ENCODE results near the gene PRR15. TPM values are rescaled to one million over a fixed set of nuclear protein-coding genes. Genes with fewer than 3 reads are reported as not detected.

Gene PRR15
- total RNA-seq, 4 donors from 2014 or later = 0.42 to 6.6 (median 4.8) TPM; not detected in 1

DNA sequence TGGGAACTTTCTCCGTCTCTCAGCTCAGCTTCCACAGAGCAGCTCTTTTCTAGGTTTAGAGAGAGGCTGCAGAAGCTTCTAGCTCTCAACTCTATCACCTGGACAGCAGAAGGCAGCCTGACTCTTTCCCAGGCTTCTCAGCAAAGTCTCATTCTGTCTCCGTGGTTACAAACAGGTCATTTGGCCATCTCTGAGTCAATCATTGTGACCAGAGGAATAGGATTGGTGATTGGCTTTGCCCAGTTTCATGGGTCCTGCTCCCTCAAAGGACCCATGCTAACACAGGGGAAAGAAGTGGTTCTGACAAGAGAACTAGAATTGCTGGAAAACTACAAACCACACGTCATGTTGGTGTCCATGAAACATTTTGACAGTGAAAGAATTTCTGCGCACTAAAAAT, 43.6 kb downstream of the PRR15 start:
- H3K27me3 ChIP-seq = no peaks in the 10 kb centered on the region
- no peak for DNase-seq (ENCODE audit: low spot score in 2 of 2)
- no peaks in the 10 kb centered on the region for H3K9me3 ChIP-seq

DNA sequence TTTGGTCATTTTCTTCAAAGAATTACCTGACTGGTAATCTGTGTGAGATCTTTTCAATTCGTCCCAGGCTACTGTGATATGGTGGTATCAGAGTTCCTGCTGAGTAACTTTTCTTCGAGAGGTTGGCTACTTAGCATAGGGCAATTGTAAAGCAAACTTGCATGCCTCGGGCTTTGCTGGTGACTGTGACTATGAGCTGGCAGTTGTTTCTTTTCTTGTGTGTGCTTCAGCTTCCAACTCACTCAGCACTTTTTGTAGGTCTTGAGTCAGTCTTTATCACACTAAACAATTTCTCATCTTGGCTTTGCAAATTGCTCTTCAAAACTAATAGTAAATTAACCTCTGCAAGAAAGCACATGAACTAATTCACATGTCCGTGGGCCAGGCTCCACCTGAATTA, 44.3 kb downstream of the PRR15 start:
- H3K27me3 ChIP-seq = no peaks in the 10 kb centered on the region
- H3K36me3 ChIP-seq = no peaks in the 10 kb centered on the region
- TF ChIP-seq, protein P1, sequence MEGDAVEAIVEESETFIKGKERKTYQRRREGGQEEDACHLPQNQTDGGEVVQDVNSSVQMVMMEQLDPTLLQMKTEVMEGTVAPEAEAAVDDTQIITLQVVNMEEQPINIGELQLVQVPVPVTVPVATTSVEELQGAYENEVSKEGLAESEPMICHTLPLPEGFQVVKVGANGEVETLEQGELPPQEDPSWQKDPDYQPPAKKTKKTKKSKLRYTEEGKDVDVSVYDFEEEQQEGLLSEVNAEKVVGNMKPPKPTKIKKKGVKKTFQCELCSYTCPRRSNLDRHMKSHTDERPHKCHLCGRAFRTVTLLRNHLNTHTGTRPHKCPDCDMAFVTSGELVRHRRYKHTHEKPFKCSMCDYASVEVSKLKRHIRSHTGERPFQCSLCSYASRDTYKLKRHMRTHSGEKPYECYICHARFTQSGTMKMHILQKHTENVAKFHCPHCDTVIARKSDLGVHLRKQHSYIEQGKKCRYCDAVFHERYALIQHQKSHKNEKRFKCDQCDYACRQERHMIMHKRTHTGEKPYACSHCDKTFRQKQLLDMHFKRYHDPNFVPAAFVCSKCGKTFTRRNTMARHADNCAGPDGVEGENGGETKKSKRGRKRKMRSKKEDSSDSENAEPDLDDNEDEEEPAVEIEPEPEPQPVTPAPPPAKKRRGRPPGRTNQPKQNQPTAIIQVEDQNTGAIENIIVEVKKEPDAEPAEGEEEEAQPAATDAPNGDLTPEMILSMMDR (IDR thresholded peaks at IDR 0.05) = no peak
- no peak for TF ChIP-seq POLR2A (IDR thresholded peaks at IDR 0.05)
- no peak for TF ChIP-seq EP300 (IDR thresholded peaks at IDR 0.05)
- peaks cover 0 to 11% (median 0%) of the 10 kb centered on the region in 4 donors for H3K4me1 ChIP-seq
- H3K27ac ChIP-seq = no peak overlapping the region
- no peaks in the 10 kb centered on the region for H3K9me3 ChIP-seq
- no peak for DNase-seq (ENCODE audit: low spot score in 2 of 2)
- no peak overlapping the region for H3K4me3 ChIP-seq
- WGBS, 2 donors = 72 to 76% methylated on average over 4 of the region's 4 CpGs

More for the DNA sequence above, 43.6 kb downstream of the PRR15 start:
- no peak for TF ChIP-seq EP300 (IDR thresholded peaks at IDR 0.05)
- TF ChIP-seq, protein P1 (IDR thresholded peaks at IDR 0.05) = no peak
- TF ChIP-seq POLR2A (IDR thresholded peaks at IDR 0.05) = no peak
- H3K36me3 ChIP-seq = no peaks in the 10 kb centered on the region
- peaks cover 0 to 11% (median 0%) of the 10 kb centered on the region in 4 donors for H3K4me1 ChIP-seq
- no peak overlapping the region for H3K27ac ChIP-seq
- H3K4me3 ChIP-seq = no peak overlapping the region
- 93 to 95% methylated on average over 4 of the region's 4 CpGs for WGBS, 2 donors

DNA sequence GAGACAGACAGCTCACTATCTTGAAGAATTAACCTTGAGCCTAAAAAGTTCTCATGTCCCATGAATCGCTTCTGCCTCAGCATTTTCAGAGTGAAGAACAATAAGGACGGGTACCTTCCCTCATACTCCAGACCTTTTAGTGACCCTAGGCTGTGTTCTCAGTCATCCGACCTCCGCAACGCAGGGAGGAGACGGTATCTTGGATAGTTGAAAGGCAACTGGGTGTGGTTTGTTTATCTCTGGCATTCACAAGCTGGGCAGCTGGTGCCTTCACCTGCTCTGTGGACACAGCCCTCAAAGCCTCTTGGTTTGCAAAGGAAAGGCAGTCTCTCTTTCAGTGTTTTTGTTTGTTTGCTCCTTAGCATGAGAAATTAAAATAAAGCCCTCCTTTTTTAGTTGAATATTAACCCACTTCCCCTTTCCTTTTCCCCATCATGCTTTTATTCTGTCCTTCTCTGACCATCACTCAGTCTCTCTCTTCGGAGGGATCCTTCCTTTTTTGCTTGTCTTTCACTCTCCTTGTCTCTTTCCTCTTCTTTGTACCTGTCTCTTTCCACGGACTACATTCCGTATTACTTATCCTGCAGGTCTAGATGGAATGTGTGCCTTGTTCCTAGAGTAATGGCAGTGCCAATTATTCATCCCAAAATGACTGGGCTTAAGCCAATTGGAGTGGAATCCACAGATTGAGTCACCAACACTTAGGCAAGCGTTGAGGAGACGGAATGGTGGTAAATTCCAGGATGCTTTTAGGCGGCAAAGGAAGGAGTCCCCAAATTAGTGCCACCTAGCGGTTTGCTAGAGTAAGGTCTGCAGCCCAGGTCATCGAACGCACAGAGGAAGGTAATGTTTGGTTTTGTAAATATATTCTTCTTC, 45.8 kb downstream of the PRR15 start:
- peaks cover 0 to 11% (median 0%) of the 10 kb centered on the region in 4 donors for H3K4me1 ChIP-seq
- no peak overlapping the region for H3K27ac ChIP-seq
- H3K9me3 ChIP-seq = no peaks in the 10 kb centered on the region
- H3K27me3 ChIP-seq = no peaks in the 10 kb centered on the region
- no peak for TF ChIP-seq POLR2A (IDR thresholded peaks at IDR 0.05)
- TF ChIP-seq, protein P1 (IDR thresholded peaks at IDR 0.05) = peak in 4 of 5 experiments; percentile 10 to 28 (median 26)
- H3K36me3 ChIP-seq = no peaks in the 10 kb centered on the region
- no peak overlapping the region for H3K4me3 ChIP-seq
- DNase-seq (ENCODE audit: low spot score in 2 of 2) = no peak
- WGBS, 2 donors = 64 to 66% methylated on average over 15 of the region's 15 CpGs

DNA sequence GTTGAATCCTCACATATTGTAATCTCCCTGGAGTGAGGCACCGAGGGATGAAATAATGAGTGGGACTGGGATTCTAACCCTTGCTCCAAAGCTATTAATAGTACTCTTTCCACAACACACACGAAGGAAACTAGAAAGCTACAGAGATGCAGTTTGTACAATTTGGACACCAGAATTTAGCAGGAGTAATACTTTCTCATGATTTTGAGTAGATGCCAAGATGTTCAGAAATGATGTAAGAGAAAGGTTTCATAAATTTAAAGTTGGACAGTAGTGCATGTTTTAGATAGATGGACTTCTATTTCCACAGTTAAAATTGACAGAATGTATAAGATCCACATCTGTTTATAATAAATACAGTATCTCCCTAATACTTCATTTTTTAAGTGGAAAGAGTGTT, 46.5 kb downstream of the PRR15 start:
- Histone ChIP-seq H3K27ac (no peak overlapping the region), H3K4me1 (peaks cover 0 to 11% (median 0%) of the 10 kb centered on the region in 4 donors), H3K36me3 (no peaks in the 10 kb centered on the region), H3K27me3 (no peaks in the 10 kb centered on the region), H3K9me3 (no peaks in the 10 kb centered on the region), H3K4me3 (no peak overlapping the region)
- WGBS, 2 donors = 36 to 42% methylated on average over 2 of the region's 2 CpGs
- TF ChIP-seq, protein P1 (IDR thresholded peaks at IDR 0.05) = no peak
- no peak for TF ChIP-seq EP300 (IDR thresholded peaks at IDR 0.05)
- DNase-seq (ENCODE audit: low spot score in 2 of 2) = no peak

DNA sequence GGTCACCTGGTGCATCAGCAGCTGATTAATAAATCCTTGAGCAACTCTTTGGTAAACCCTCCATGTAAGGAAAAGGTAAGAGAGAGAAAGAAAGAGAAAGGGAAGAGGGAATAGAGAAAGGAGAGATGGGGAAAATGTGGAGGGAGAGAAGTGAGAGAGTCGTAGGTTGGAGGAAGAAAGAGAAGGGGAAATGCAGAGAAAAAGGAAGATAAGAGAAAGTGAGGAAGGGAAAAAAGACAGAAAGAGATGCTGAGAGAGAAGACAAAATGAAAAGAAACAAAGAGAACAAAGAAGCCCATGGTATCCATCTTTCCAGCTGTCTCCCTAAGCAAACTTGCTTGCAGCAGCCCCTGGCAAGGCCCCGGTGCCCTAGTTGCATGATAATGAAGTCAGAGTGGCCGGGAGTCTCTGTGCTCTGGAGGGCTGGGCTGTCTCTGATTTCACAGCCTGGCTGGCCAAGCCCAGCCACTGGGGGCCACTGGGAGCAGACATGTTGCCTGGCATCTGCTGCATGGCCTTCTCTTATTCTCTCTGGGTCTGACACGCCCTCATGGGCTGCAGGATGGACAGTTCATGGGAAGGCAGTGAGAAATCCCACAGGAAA, 48.4 kb downstream of the PRR15 start:
- H3K27ac ChIP-seq = no peak overlapping the region

More for the DNA sequence above, 48.4 kb downstream of the PRR15 start:
- H3K27me3 ChIP-seq = no peaks in the 10 kb centered on the region
- H3K36me3 ChIP-seq = no peaks in the 10 kb centered on the region
- no peaks in the 10 kb centered on the region for H3K9me3 ChIP-seq
- H3K4me3 ChIP-seq = no peak overlapping the region
- H3K4me1 ChIP-seq = peaks cover 0 to 11% (median 0%) of the 10 kb centered on the region in 4 donors
- 72 to 76% methylated on average over 4 of the region's 4 CpGs for WGBS, 2 donors
- TF ChIP-seq POLR2A (IDR thresholded peaks at IDR 0.05) (no peak), EP300 (IDR thresholded peaks at IDR 0.05) (no peak)
- TF ChIP-seq, protein P1 (IDR thresholded peaks at IDR 0.05) = no peak
- DNase-seq (ENCODE audit: low spot score in 2 of 2) = no peak
